GM21447 (cell line): Measurements from ENCODE around the gene TTLL7.

Experiments used
- ATAC-seq: cut with Tn5 transposase; IDR thresholded peaks from one replicate; pipeline ENCODE4 v1.9.1; 2021; ENCODE audit not compliant: unreplicated experiment

Gene TTLL7

DNA sequence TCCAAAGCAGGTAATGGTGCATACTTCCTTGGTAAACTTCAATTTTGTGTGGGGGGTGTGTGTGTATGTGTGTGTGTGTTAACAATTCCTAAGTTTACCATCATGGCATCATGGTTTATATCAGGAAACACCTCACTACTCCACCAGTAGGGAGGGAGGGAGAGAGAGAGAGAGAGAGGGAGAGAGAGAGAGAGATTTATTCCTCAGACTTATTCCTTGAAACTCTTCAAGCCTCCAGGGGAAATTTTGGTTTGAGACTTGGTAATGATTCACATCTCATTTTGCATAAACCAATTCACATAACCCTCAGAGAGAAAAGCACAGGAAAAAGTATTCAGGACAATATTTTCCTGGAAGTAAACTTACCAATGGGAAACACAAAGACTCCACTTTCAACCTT is 115.0 kb downstream of the TTLL7 start:
- no peak for ATAC-seq

DNA sequence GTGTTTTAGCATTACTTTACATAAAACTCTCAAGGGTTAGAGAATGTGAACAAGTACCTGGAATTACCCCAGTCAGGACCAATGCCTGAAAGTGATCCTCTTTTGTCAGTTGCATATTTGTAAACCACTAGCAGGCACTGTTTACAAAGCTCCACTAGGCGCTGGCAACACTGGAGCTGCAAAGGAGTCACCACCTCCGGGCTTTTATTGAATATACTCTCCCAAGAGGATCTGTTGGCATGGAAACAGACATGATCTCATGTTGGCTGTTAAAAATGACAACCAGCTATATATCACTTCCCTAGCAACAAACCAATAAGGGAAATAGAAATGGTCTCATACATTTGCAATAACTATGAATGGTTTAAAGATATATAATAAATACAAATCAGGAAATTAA is 116.0 kb downstream of the TTLL7 start:
- no peak for ATAC-seq

DNA sequence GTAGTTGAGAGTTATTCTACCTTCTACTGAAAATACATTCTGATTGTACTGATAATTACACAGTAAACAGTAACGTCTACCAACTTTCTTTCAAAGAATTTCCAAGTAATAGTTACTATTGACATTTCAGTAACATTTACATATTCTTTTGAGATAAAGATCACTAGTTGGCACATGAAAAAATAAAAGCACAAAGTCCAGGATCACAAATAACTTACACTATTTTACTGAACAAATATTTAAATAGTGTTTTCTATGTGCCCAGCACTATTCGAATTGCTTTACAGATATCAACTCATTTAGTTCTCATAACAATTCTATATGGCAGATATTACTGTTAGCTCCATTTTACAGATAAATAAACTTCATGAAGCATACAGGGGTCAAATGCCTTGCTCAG is 126.4 kb downstream of the TTLL7 start:
- no peak for ATAC-seq

DNA sequence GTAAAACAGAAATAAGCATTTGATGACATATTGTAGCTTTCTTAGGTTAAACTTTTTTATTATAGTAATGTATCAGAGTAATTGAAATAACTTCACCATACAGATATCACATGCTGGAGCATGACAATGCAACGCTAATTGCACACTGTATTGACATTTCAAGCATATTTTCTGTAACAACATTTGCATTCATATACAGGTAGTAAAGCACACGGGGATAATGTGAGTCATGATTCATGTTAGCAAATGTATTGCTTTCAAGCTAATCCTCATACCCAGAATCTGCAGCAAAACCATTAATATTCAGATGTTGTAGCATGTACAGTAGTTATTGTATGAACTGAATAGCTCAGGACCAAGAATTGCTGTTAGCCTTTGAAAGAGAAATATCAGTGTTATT is 133.9 kb downstream of the TTLL7 start:
- no peak for ATAC-seq

DNA sequence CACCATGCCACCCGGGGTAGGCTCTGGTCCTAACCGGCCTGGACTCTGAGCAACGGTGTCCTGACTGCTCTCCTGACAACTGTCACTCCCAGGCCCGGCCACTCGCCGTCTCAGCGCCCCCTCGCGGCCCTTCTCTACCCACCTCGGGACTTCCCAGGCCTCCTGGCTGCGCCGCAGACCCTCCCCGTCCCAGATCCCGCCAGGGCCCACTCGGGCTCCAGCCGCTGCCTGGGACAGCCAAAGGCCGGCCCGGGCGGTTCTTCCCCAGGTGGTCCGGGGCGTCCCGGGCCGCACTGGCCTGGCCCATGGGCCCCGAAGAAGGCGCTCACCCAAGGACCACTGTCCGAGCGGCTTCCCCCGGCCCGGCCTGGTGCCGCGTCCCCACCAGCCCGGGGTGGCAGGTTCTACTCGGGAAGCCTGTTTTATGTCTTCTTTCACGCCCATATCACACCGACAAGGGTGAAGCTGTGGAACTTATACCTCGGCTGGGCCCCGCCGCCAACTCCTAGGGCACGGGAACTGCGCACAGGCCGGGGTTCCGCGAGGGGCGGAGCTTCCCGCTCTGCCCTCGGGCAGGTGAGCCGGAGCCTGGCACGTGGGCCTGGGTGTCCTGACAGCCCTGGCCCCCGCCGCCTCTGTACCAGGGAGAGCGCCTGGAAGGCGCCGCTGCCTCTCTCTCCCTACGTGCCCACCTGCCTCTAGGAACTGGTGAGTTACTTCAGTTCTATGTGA is 138.3 kb downstream of the TTLL7 start:
- peak; percentile 98 for ATAC-seq

DNA sequence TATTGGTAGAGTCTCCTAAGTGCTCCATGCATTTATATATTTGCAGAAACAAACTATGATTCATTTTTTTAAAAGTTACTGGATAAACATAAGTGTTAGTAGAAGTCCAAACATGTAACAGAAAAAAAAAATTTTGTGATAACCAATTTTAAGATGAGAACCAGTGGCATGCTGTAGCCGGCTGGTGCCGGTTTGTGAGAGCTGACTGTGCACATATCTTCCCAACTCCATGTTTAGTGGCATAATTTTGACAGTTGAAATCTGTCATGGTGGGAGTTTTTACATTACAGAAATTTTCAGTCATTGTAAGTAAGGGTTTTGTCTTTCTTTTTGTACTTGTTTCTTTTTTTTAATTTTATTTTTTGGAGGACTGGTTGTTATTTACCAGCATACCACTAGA is 141.2 kb downstream of the TTLL7 start:
- no peak for ATAC-seq

DNA sequence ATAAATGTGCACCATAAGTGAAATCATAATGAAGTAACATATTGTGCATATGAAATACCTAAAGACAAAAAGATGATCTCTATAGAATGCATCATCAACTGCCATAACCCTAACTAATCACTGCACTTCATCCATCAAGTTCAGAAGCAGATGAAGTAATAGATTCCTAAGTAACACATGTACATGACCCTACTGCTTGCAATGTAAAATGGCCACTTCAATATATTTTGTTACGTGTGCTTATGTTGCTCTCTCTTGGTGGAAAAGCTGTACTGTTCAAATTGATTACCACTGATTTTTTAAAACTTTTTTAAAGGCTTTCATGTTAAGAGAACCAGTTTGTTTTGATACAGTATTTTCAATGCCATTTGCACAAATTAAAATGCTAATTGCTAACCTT is 141.8 kb downstream of the TTLL7 start:
- no peak for ATAC-seq

DNA sequence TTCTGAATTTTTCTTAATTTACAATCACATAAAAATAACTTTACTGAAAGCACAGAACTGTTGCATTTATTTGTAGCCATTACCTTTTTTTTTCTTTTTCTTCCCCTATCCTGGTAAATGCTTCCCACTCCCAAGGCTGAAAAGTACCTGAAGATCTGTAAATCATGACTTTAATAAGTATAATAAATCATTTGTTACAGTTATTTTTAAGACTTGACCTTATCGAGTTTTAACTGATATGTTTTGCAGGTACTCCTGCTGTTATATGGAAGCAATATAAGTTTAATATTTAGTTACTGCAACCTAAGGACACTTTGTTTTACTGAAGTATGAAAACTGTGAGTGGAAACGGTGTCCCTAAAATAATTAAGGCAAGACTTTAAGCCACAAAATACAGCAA is 142.6 kb downstream of the TTLL7 start:
- ATAC-seq, result no peak

DNA sequence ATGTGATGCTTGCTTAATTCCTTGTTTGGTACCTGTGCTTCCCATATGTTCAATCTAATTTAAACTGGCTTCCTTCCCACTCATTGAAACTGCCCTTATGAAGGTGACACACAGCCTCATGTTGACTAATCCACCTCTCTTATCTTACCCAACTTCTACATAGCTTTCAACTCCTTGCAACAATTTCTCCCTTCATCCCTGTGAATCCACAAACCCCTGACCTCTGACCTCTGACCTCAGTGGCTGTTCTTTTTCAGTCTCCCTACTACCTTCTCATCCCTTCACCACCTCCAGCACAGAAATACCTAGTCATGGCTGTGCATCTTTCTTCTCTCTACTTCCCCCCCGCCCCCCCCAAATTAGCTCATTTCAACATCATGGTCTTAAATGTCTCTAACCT is 144.5 kb downstream of the TTLL7 start:
- no peak for ATAC-seq

DNA sequence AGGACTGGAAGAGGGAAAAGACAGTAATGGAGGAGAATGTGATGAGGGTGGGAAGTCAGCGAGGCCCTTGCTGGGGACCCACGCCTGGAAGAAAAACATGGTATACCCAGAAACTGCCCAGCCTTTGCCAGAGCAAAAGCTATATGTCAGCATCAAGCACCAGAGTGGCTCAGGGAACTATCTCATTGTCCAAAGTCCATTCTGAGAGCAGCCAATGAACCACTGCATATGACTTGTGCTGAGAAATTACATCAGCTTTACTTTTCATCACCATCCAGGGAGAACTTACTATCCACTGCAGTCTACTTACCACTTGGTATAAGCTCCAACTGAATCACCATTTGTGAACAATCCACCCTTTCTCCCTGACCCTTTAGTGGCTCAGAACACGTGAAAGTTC is 148.1 kb downstream of the TTLL7 start:
- no peak for ATAC-seq

DNA sequence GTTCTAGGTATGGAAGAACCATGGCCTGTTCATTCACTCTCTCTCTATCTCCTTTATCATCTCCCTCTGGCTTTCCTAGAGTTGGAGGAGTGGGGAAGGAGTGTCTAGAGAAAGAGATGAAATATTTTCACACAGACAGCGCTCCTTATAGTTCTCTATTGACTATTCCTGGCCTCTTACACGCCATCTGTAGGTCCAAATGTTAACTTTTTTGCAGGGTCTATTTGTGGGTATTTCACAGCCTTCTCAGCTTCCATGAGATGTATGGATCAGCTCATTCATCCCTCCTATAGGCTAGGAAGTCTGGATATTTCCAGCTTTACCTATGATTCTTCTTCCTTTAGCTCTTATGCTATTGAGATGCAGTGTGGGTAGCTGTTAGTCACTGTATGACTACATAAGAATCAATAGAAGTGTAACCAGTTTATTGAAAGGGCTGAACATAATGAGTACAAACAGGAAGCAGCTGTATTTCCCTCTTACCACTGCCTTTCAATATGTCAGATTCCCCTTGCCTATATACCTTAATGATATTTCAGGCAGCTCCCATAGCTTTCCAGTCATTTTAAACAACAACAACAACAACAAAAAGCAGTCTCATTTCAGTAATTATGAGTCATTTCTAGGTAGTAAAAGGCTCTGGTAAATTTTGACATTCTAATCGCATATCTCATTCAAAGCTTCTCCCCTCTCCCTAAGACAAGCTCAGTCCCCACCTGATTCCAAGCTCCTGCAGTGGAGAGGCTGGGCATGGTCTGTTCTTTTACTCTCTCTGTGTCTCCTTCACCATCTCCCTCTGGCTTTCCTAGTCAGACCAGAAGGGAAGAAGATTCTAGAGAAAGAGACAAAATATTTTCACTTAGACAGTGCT is 149.5 kb downstream of the TTLL7 start:
- no peak for ATAC-seq

DNA sequence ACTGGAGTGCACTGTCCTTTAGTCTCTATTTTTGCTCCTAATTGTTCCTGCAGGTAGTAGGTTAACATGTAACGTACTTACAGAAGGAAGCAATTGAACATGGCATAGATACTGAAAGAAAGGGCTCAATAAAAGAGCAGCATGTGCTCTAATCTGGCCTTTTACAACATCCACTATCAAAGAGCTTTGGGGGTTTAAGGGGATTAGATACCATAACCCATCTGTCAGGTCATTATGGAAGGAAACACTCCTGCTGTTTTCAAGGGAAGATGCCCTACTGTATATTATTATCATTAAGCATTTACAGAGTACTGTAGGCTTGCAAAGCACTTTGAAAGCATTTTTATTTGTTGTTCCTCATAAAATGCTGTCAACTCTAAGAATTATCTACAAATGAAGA is 152.8 kb downstream of the TTLL7 start:
- no peak for ATAC-seq

DNA sequence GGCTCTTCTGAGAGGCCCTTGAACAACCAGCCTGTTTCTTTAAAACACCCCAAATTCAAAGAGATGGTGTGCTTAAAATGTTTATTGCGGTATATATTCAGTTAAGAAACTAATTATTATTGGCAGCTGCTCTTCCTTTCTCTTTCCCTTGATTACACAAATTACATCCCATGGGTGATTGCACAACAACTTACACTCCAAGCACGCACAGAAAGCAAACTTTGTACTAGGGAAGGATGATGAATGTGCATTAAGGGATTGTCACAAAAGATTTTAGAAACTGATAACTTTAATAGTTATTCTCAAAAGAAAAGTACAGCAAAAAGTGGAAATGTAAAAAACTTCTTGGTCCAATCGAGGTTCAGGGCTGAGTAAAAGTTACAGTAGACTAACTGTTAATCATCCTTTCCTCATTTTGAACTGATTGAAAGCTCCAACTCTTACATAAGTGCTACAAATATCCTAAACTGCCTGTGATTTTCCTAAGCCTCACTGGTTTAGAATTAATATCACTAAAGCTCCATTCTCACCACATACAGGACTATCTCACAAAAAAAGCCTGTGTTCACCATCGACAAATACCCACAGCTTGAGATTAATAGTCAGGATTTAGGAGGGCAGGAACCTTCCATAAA is 153.4 kb downstream of the TTLL7 start:
- ATAC-seq, result no peak

DNA sequence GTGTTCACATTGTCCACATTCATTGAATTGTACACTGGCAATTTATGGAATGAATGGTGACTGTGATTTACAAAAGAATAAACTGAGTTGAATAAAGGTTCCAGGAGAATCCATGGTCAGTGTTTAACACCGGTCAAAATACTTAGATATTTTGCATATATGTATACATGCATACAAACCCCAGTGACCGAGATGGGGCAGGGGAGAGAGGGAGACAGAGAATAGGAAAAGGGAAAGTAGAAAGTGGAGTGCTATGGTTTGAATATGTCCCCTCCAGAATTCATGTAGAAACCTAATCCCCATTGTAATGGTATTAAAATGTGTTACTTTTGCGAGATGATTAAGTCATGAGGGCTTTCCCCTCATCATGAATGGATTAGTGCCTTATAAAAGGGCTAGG is 154.4 kb downstream of the TTLL7 start:
- ATAC-seq, result no peak

DNA sequence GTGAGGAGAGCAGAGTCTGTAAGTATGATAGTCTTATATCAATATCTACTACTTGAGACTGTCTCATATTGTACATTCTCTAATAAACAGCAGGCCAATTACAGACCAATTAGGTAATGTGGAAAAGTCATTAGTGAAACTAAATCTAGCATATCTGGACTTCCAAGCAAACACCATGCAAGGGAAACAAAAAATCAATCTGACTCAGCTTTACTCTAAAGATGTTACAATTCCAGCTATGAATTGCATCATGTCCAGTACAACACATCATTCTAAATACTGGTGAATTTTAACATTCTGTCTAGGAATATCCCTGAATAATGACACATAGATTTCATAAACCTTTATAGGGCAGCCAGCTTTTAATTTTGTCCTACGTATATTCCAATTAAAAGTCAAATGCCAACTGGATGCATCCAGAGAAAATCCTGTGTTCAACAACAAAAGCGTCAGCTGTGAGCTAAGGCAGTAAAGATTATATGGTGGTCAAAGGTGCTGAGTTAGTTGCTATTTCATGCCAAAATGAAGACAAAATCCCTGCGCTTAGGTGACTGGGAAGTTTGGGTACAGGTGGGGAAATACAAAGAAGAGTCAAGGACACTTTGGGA is 159.3 kb downstream of the TTLL7 start:
- no peak for ATAC-seq

DNA sequence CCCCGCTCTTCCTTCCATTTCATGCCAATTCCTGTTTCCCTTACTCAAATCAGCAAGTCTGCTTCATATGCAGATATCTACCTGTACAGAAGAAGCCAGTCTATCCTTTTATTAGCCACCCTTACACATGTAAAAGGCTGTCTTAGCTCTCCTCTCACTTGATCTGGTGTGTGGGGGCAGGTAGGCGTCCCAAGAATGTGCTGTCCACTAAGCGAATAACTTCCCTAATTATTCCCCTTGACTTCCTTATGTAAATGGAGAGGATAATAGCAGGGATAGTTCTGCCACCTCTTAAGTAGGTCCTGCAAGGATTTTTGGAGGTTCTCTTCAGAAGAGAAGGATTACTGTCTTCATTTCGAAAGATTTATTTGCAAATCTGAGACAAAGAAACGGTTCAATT is 160.4 kb downstream of the TTLL7 start:
- ATAC-seq, result no peak

DNA sequence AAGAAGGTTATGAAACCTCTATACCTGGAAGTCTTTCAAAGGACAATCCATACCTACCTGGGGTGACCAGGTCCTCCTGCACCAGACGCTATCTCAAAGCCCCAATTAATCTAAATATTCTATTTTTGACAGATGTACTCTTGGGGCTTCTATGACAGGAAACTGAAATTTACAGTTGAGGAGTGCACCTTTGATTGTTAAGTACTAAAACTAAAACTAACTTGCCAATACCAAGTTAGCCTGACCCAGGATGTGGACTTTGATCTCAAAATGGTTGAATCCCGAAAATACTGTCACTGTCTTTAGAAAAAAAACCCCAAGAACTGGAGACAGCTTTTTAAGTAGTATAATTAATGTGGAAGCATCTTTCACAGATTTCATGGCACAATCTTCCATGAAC is 162.4 kb downstream of the TTLL7 start:
- no peak for ATAC-seq

DNA sequence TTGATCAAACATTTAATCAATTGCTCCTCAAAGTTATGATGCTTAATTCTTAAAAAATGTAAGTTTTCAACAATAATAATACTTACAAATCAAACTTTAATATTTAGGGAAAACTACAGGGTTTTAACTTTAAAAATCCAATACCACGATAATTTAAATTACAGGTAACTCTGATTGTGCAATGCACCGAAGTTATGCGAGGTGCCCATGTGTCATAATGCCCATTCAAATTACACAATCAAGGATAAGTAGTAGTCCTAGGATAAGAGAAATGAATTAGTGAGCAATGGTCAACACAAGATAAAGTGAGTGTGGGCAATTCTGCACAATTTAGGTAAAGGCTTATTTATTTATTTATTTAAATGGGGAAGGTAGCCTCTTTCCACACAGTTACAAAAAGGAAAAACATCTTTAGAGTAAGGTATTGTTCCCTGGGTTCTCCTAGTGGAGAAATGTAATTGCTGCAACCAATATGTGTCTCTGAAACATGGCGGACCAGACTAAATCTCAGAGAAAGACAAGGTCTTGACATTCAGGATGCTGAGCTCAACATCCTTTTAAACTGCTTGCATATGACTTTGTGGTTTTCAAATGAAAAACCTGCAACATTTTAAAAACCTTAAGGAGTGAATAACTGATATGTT is 164.2 kb downstream of the TTLL7 start:
- ATAC-seq, result no peak

DNA sequence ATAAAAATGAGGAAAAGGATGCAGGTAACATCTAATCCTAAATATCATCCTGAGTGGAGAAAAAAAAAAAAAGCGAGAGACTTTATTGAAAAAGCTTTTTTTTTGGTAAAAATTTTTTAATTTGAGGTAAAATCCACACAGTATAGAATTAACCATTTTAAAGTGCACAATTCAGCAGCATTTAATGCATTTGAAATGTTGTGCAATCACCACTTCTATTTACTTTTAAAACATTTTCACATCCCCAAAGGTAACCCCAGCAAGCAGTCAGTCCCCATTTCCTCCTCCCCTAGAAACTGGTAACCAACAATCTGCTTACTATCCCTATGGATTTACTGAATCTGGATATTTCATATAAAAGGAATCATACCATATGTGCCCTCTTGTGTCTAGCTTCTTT is 166.7 kb downstream of the TTLL7 start:
- no peak for ATAC-seq

DNA sequence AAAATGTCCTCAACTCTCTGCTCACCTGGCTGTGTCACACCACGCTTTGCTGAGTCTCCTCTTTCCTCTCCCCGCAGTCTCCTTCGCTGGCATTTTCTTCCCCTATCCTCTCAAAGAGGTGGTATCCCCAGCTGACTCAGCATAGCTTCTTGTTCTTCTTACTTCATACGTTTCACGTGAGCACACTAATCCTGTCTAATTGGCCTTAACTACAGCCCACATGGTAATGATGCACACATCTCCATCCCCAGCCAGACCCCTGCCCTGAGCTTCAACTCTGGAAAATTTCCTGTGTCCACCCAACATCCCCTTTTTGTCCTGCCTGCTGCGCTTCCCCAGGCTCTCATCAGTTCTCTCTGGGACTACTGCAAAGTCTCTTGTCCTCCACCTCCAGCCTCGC is 169.8 kb downstream of the TTLL7 start:
- no peak for ATAC-seq

DNA sequence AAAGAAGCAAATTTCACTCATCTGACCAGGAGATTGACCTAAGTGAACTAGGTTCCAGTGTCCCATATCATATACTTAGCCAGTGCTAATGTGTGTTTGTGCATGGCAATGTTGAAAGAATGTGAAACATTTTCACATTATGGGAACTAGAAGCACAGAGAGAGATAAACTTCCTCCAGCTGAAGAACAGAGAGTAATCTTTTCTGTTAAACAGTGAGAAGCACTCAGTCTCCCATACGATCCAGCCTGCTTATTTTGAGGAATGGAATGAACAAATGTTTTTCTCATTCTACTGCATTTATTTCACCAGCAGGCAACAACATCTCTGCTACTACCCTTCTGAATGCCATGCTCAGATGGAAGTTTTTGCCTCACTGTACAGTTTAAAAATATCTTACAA is 170.5 kb downstream of the TTLL7 start:
- no peak for ATAC-seq
